Measurements from ENCODE around the gene TMUB1.
A peak's percentile ranks its signal among the peaks of the same experiment; 100 is the strongest.

TMUB1 gene

GRCh38 chr7:151038951-151039849, 44.1 kb downstream of the TMUB1 start:
- FAIRE-seq = no peak
- no peak for TF ChIP-seq POLR2AphosphoS5 (IDR thresholded peaks at IDR 0.05; ENCODE audit: low read depth, low read length)
- no peak for TF ChIP-seq TAF1 (IDR thresholded peaks at IDR 0.05; ENCODE audit: low read depth, low read length)
- no peak for TF ChIP-seq POU2F2 (IDR thresholded peaks at IDR 0.05; ENCODE audit: low read depth, low read length)
- no peak for TF ChIP-seq PAX5 (IDR thresholded peaks at IDR 0.05; ENCODE audit: insufficient read depth, low read length, severe bottlenecking)
- no peak for TF ChIP-seq POLR2A (IDR thresholded peaks at IDR 0.05; ENCODE audit: low read depth, low read length)
- TF ChIP-seq SPI1 (IDR thresholded peaks at IDR 0.05; ENCODE audit: low read depth, low read length) = no peak
- DNase-seq (ENCODE audit: insufficient read length, low spot score) = no peak

GRCh38 chr7:151035902-151036301, 47.4 kb downstream of the TMUB1 start:
- TF ChIP-seq POLR2AphosphoS5 (IDR thresholded peaks at IDR 0.05; ENCODE audit: low read depth, low read length) = no peak
- TF ChIP-seq PAX5 (IDR thresholded peaks at IDR 0.05; ENCODE audit: insufficient read depth, low read length, severe bottlenecking) = no peak
- no peak for TF ChIP-seq POLR2A (IDR thresholded peaks at IDR 0.05; ENCODE audit: low read depth, low read length)
- no peak for TF ChIP-seq SPI1 (IDR thresholded peaks at IDR 0.05; ENCODE audit: low read depth, low read length)
- no peak for TF ChIP-seq POU2F2 (IDR thresholded peaks at IDR 0.05; ENCODE audit: low read depth, low read length)
- no peak for TF ChIP-seq TAF1 (IDR thresholded peaks at IDR 0.05; ENCODE audit: low read depth, low read length)
- no peak for DNase-seq (ENCODE audit: insufficient read length, low spot score)
- no peak for FAIRE-seq

DNA sequence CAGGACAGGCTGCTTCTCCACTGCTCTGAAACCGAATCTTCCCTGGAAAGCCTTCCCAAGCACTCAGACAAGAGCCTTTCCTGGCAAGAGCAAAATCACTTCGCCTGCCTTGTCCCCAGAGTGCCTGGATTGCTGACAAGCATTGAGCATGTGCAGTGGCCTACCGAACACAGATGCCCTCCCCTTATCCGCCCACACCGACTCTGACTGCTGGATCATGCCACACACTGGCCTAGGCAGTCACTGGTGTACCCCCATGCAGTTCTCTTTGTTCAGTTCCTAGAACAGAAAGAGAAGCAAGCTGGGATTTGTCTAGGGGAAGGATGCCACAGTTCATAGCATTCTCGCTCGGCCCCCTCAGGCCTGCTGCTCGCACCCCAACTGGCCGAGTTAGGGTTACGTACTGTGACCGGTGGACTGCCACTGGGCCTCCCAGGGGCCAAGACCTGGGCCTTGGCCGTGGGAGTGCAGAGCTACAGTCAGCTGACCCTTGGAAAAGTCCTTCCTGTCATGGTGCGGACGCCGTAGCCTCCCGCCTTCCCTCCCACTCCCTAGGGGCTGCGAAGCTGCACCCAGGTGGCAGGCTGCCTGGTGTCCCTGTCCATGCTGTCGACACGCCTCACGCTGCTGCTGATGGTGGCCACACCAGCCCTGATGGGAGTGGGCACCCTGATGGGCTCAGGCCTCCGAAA, 48.1 kb downstream of the TMUB1 start:
- no peak for DNase-seq (ENCODE audit: insufficient read length, low spot score)
- FAIRE-seq = no peak
- no peak for TF ChIP-seq POLR2A (IDR thresholded peaks at IDR 0.05; ENCODE audit: low read depth, low read length)
- TF ChIP-seq PAX5 (IDR thresholded peaks at IDR 0.05; ENCODE audit: insufficient read depth, low read length, severe bottlenecking) = no peak
- no peak for TF ChIP-seq POU2F2 (IDR thresholded peaks at IDR 0.05; ENCODE audit: low read depth, low read length)
- TF ChIP-seq TAF1 (IDR thresholded peaks at IDR 0.05; ENCODE audit: low read depth, low read length) = no peak
- no peak for TF ChIP-seq SPI1 (IDR thresholded peaks at IDR 0.05; ENCODE audit: low read depth, low read length)
- no peak for TF ChIP-seq POLR2AphosphoS5 (IDR thresholded peaks at IDR 0.05; ENCODE audit: low read depth, low read length)

GRCh38 chr7:151034312-151035025, 48.8 kb downstream of the TMUB1 start:
- no peak for TF ChIP-seq TAF1 (IDR thresholded peaks at IDR 0.05; ENCODE audit: low read depth, low read length)
- no peak for TF ChIP-seq PAX5 (IDR thresholded peaks at IDR 0.05; ENCODE audit: insufficient read depth, low read length, severe bottlenecking)
- TF ChIP-seq POU2F2 (IDR thresholded peaks at IDR 0.05; ENCODE audit: low read depth, low read length) = no peak
- TF ChIP-seq POLR2AphosphoS5 (IDR thresholded peaks at IDR 0.05; ENCODE audit: low read depth, low read length) = no peak
- no peak for TF ChIP-seq SPI1 (IDR thresholded peaks at IDR 0.05; ENCODE audit: low read depth, low read length)
- TF ChIP-seq POLR2A (IDR thresholded peaks at IDR 0.05; ENCODE audit: low read depth, low read length) = no peak
- no peak for DNase-seq (ENCODE audit: insufficient read length, low spot score)
- no peak for FAIRE-seq

DNA sequence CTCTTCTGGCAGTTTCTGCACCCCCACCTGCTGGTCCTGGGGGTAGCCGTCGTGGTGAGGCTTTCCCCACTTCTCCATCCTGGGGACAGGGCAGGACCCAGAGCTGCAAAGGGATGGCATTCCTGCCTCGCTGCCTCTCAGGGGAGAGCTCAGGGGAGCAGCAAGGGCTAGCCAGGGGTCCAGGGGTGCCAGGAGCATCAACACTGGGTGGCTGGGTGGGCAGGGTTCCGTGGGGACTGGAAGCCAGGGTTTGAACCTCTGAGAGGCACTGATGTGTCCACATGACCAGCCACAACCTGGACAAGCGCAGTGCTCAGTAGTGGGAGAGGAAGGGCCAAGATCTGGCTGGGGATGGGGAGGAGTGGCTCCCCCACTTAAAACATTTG, 49.4 kb downstream of the TMUB1 start:
- DNase-seq (ENCODE audit: insufficient read length, low spot score) (no peak), FAIRE-seq (no peak)
- TF ChIP-seq SPI1 (IDR thresholded peaks at IDR 0.05; ENCODE audit: low read depth, low read length) (no peak), POLR2A (IDR thresholded peaks at IDR 0.05; ENCODE audit: low read depth, low read length) (no peak), POLR2AphosphoS5 (IDR thresholded peaks at IDR 0.05; ENCODE audit: low read depth, low read length) (no peak), TAF1 (IDR thresholded peaks at IDR 0.05; ENCODE audit: low read depth, low read length) (no peak), POU2F2 (IDR thresholded peaks at IDR 0.05; ENCODE audit: low read depth, low read length) (no peak), PAX5 (IDR thresholded peaks at IDR 0.05; ENCODE audit: insufficient read depth, low read length, severe bottlenecking) (no peak)

GRCh38 chr7:151032936-151033863, 50.1 kb downstream of the TMUB1 start:
- peak; percentile 34; the same call in 1 of the 2 replicates for TF ChIP-seq SPI1 (IDR thresholded peaks at IDR 0.05; ENCODE audit: low read depth, low read length)
- TF ChIP-seq POLR2A (IDR thresholded peaks at IDR 0.05; ENCODE audit: low read depth, low read length) = no peak
- no peak for TF ChIP-seq POLR2AphosphoS5 (IDR thresholded peaks at IDR 0.05; ENCODE audit: low read depth, low read length)
- FAIRE-seq (no peak), DNase-seq (ENCODE audit: insufficient read length, low spot score) (no peak)
